BLaER1 (cell line): ENCODE data around the gene TRIM32.
A peak's percentile ranks its signal among the peaks of the same experiment; 100 is the strongest.

Experiments
- H3K27ac ChIP-seq: shearing (Covaris generic); formaldehyde crosslinking; 2 replicates; pipeline ENCODE4 v1.8.1; 2022
- H3K27me3 ChIP-seq: shearing (Covaris generic); formaldehyde crosslinking; 2 replicates; pipeline ENCODE4 v1.8.1; 2022
- H3K36me3 ChIP-seq: shearing (Covaris generic); formaldehyde crosslinking; 2 replicates; pipeline ENCODE4 v1.8.1; 2022
- H3K4me1 ChIP-seq: shearing (Covaris generic); formaldehyde crosslinking; 2 replicates; pipeline ENCODE4 v1.8.1; 2022
- H3K4me2 ChIP-seq: shearing (Covaris generic); formaldehyde crosslinking; 2 replicates; pipeline ENCODE4 v1.8.1; 2022
- H3K4me3 ChIP-seq: shearing (Covaris generic); formaldehyde crosslinking; 2 replicates; pipeline ENCODE4 v1.8.1; 2022
- H3K9ac ChIP-seq: shearing (Covaris generic); formaldehyde crosslinking; 2 replicates; pipeline ENCODE4 v1.8.1; 2022
- H3K9me3 ChIP-seq: shearing (Covaris generic); formaldehyde crosslinking; 2 replicates; pipeline ENCODE4 v1.8.1; 2022
- H4K20me1 ChIP-seq: shearing (Covaris generic); formaldehyde crosslinking; 2 replicates; pipeline ENCODE4 v1.8.1; 2022
- Cebpa-rat ChIP-seq: shearing (Covaris generic); IDR thresholded peaks from 2 replicates; pipeline ENCODE4 v1.8.1; 2022

Gene TRIM32, protein sequence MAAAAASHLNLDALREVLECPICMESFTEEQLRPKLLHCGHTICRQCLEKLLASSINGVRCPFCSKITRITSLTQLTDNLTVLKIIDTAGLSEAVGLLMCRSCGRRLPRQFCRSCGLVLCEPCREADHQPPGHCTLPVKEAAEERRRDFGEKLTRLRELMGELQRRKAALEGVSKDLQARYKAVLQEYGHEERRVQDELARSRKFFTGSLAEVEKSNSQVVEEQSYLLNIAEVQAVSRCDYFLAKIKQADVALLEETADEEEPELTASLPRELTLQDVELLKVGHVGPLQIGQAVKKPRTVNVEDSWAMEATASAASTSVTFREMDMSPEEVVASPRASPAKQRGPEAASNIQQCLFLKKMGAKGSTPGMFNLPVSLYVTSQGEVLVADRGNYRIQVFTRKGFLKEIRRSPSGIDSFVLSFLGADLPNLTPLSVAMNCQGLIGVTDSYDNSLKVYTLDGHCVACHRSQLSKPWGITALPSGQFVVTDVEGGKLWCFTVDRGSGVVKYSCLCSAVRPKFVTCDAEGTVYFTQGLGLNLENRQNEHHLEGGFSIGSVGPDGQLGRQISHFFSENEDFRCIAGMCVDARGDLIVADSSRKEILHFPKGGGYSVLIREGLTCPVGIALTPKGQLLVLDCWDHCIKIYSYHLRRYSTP

DNA sequence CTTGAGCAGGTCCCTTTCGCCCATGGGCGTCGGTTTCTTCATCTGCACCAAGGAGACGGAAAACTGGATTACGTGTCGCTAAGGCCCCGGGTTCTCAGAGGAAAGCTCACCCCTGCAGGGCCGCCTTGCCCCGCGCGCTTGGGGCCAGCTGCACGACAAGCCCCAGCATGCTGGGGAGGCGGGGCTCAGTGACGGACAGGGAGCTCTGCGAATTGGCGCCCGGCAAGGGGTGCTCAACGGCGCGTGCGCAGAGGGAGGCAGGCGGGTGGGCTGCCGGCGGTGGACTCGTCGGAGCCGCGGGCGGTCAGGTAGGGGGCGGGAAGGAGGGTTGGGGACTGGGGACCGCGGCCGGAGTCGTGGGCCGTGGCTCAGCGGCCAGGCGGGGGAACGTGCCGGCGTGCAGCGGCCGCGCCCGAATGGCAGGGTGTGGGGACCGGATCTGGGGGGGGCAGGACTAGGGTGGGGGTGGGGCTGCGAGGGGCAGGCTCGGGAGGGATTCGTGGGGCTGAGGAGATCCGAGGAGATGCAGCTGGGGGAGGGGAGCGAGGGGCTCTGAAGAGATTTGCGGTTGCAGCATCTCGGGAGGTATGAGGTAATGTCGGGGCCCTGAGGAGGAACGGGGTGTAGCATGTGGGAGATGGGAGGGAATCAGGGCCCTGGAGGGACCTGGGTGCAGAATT is at the start of gene TRIM32:
Gene TRIM32, plus strand, starts transcription at position 232 of the 680 bp plus-strand sequence. CDS start 10,438 bp downstream, outside the sequence.
- Histone ChIP-seq H3K4me3 (peak within 1 kb of the TSS; percentile 76), H3K4me2 (peak within 1 kb of the TSS; percentile 93), H3K36me3 (0 out of 2 replicates have a peak, but pooled peaks cover 6% of the 10 kb centered on the region), H3K4me1 (peaks cover 43% of the 10 kb centered on the region), H3K27me3 (no peaks in the 10 kb centered on the region), H3K9ac (peak within 1 kb of the TSS; percentile 83), H4K20me1 (peaks cover 44% of the 10 kb centered on the region), H3K27ac (peak within 1 kb of the TSS; percentile 68), H3K9me3 (peaks cover 17% of the 10 kb centered on the region; the same call in 1 of the 2 replicates)
- no peak for TF ChIP-seq Cebpa-rat

DNA sequence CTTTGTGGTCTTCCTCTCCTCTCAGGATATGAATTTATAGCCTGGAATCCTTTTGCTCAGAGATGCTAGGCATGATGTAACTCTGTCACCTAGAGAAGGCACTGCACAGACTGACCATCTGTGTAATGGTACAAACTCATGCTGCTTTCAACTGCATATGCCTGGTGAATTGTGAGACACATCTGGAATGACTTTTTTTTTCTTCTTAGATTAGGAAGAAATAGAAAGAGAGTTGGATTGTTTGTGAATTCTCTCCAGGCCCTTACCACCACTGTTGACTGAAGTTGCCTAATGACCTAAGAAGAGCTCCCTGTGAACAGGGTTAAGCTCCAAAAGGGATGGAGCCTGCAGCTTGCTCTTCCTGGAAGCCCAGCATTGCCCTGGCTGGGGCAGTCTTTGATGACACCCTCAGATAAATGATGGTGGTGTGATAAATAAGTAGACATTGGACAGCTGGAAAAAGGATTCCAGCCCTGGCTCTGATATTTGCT is 47.8 kb upstream of the TRIM32 start:
- no peak for TF ChIP-seq Cebpa-rat
- H3K4me3 ChIP-seq = no peak overlapping the region
- no peaks in the 10 kb centered on the region for H4K20me1 ChIP-seq

DNA sequence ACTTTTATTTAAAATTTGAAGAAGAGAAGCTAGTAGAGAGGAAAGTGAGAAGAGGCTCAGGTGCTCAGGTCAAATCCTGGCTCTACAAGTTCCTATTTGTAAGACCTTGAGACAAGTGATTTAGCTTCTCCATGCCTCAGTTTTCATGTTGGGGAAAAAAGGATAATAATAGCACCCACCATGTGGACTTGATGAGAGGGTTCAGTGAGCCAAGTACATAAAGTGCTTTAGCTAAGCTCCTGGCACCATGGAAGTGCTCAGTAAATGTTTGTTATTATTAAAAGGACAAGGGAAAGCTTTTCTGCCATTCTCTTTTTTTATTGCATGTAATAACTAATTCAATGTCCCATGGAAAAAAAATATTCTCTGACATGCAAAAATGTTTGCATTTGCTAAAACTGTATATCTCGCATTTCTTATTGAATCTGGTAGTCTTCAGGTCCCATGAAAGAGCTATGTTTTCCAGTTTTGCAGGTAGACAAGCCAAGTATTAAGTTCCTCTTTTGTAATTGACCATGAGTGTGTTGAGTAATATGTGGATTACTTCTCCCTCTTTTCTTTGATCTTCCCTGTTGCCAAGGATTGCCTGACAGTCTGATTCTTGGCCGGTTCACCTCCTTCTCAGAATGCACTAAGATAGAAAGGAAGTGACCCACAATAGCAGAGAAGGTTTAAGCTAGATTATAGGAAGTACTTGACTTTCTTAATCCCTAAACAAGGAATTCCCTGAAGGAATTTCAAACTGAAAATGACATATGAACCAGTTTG is 45.6 kb upstream of the TRIM32 start:
- Histone ChIP-seq H3K9me3 (no peaks in the 10 kb centered on the region), H3K27me3 (no peaks in the 10 kb centered on the region), H4K20me1 (no peaks in the 10 kb centered on the region), H3K9ac (no peak overlapping the region), H3K4me3 (no peak overlapping the region), H3K4me1 (no peaks in the 10 kb centered on the region), H3K36me3 (no peaks in the 10 kb centered on the region), H3K4me2 (no peak overlapping the region), H3K27ac (no peak overlapping the region)
- TF ChIP-seq Cebpa-rat = no peak

More for the DNA sequence above, 47.8 kb upstream of the TRIM32 start:
- no peaks in the 10 kb centered on the region for H3K9me3 ChIP-seq
- H3K27me3 ChIP-seq = no peaks in the 10 kb centered on the region
- H3K4me1 ChIP-seq = no peaks in the 10 kb centered on the region
- H3K36me3 ChIP-seq = no peaks in the 10 kb centered on the region
- no peak overlapping the region for H3K4me2 ChIP-seq
- H3K9ac ChIP-seq = no peak overlapping the region
- H3K27ac ChIP-seq = no peak overlapping the region

DNA sequence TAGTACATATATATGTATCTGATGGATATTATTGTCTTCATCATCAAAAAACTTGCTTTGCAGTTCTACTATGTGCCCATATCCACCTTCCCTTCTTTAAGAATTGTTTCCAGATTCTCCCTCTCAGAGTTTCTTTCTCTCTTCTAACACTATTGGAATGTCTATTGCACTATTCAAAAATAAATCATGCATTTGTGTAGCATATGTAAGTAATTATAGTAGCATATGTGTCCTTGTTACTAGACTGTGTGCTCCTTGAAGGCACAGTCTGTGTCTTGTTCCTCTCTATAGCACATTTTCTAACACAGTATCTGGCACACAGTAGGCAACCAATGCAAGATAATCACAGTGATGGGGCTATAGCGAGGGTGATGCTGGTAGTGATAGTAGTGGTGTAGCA is 43.4 kb upstream of the TRIM32 start:
- Histone ChIP-seq H3K9me3 (no peaks in the 10 kb centered on the region), H3K27me3 (no peaks in the 10 kb centered on the region), H3K36me3 (no peaks in the 10 kb centered on the region), H3K9ac (no peak overlapping the region), H4K20me1 (no peaks in the 10 kb centered on the region), H3K4me1 (no peaks in the 10 kb centered on the region), H3K4me3 (no peak overlapping the region), H3K4me2 (no peak overlapping the region), H3K27ac (no peak overlapping the region)
- TF ChIP-seq Cebpa-rat = no peak

DNA sequence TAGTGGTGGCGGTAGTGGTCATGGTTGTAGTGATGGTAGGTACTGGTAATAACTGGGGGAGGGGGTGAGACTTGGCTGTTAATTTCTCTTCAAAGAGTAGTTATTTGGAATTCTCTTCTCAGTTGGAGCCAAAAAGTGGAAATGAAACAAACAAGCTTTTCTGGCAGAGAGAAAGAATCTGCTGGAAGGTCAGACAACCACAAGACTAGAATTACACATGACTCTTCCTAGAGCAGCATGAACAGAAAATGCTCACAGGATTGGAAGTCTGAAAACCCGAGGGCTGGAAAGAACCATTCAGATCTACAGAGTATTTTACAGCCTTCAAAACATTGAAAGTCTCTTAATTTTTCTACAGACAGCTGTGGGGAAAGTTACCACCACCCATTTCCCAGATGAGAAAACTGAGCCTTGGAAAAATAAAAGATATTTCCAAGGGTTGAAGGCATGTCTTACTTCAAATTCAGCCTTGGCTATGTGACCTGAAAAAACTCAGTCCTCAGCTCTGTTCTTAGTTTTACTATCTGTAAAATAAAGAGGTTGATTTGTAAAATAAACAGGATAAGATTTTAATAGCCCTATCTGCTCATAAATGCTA is 42.9 kb upstream of the TRIM32 start:
- no peak for TF ChIP-seq Cebpa-rat
- Histone ChIP-seq H3K9me3 (no peaks in the 10 kb centered on the region), H4K20me1 (no peaks in the 10 kb centered on the region), H3K4me1 (no peaks in the 10 kb centered on the region), H3K9ac (no peak overlapping the region), H3K4me2 (no peak overlapping the region), H3K27ac (no peak overlapping the region), H3K36me3 (no peaks in the 10 kb centered on the region), H3K4me3 (no peak overlapping the region), H3K27me3 (no peaks in the 10 kb centered on the region)

DNA sequence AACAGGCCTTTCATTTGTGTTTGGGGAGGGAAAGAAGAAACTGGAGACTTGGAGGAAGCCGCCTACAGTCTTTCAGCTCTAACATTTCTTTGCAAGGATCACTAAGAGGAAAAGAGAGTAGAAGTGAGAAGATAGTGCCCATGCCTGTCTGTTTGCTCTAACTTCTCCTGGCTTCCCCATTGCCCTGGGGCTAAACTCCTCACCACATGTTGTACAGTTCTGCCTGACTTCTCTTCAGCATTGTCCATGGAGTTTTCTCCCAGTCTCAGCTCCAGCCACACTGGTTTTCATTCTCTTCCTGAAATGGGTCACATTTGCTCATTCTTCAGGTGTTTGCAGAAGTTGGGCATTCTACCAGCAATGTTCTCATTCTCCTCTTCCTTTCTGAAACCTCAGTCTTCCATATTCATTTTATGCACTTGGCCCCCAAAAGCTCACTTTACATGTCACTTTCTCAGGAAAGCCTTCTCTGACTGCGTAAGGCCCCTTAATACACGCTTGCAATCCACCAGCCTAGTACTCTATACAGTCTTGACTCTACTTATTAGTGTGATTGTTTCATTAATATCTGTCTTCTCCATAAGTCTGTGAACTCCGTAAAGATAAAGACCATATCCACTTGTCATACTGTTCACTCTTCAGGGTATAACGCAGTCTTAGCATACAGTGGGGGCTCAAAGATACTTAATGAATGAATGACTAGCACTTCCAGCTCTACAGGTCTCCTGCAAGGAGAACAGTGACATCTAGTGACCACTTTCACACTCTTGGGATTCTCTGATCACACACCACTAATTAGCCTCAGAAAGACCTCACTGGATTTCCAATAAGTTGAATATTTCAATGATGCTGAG is 40.2 kb upstream of the TRIM32 start:
- no peaks in the 10 kb centered on the region for H3K9me3 ChIP-seq
- no peak overlapping the region for H3K9ac ChIP-seq
- H3K4me2 ChIP-seq = no peak overlapping the region
- no peaks in the 10 kb centered on the region for H3K27me3 ChIP-seq
- TF ChIP-seq Cebpa-rat = no peak
- H3K36me3 ChIP-seq = no peaks in the 10 kb centered on the region
- no peaks in the 10 kb centered on the region for H4K20me1 ChIP-seq
- H3K4me1 ChIP-seq = no peaks in the 10 kb centered on the region
- no peak overlapping the region for H3K4me3 ChIP-seq
- no peak overlapping the region for H3K27ac ChIP-seq

DNA sequence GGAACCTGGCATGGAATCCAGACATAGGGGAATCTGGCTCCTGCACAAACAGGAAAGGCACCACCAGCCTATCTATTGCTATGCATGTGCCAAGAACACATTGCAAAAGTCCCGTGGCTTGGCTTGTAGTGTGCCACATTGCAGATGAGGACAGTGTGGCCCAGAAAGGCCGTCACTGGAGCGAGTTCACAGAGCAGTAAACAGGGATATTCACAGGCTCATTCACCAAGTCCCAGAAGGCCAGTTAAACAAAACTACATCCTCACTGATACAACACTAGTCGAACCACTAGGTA is 39.6 kb upstream of the TRIM32 start:
- H3K4me2 ChIP-seq = no peak overlapping the region
- no peaks in the 10 kb centered on the region for H3K9me3 ChIP-seq
- H4K20me1 ChIP-seq = no peaks in the 10 kb centered on the region
- H3K9ac ChIP-seq = no peak overlapping the region
- no peaks in the 10 kb centered on the region for H3K4me1 ChIP-seq
- H3K4me3 ChIP-seq = no peak overlapping the region
- no peak for TF ChIP-seq Cebpa-rat
- no peak overlapping the region for H3K27ac ChIP-seq
- no peaks in the 10 kb centered on the region for H3K27me3 ChIP-seq
- no peaks in the 10 kb centered on the region for H3K36me3 ChIP-seq

DNA sequence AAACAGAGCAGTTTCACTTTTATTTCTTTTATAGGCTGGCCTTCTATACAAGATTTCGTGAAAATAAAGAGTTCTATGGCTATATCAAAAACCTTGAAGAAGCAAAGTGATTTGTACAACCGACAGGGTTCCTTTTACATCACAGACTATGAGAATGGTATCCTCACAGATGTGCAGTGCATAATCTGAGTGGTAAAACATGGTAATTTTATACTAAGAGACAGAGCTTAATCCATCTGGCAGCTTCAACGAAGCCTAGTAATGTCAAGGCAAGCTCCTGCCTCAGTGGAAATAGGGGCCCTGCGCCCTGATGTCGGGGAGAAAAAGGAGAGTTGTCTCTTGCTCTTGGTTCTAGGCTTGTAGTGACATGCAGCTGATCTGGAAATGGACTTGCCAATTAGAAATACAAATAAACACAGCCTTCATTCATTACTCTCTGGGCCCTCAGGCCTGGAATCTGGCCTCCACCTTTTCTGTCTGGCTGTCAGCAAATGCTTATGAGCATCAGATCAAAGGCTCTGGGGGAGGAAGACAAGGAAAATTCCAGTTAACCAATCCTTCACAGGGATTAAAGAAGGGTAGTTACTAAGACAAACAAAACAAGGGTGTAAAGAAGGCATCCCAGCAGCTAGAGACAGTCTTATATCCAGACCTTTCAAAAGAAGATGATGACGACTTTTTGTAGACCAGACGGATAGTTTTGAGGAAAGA is 33.6 kb upstream of the TRIM32 start:
- Histone ChIP-seq H3K4me3 (no peak overlapping the region), H3K27ac (no peak overlapping the region), H3K4me2 (no peak overlapping the region), H3K4me1 (no peaks in the 10 kb centered on the region), H3K36me3 (no peaks in the 10 kb centered on the region), H3K27me3 (no peaks in the 10 kb centered on the region), H3K9me3 (no peaks in the 10 kb centered on the region), H3K9ac (no peak overlapping the region), H4K20me1 (no peaks in the 10 kb centered on the region)
- TF ChIP-seq Cebpa-rat = no peak
